Gastrocnemius medialis (tissue), 4 donors: ENCODE data around the gene CCL19.

Experiments
- POLR2A ChIP-seq, 2 donors: fragments of 450-650 bp; IDR thresholded peaks; one replicate each; pipeline ENCODE4 v1.6.1; 2017; ENCODE audit warnings: antibody characterized with exemption in 2 of 2, mild to moderate bottlenecking in 2 of 2, moderate library complexity in 2 of 2
- TF ChIP-seq, protein P1 (sequence below), 5 experiments: fragments of 450-650 bp in 3 of 5; fragments of 200-600 bp in 2 of 5; sonication (generic) in 2 of 5; IDR thresholded peaks in 4 of 5; conservative IDR thresholded peaks in 1 of 5; 1 replicate in 4 of 5; 2 replicates in 1 of 5; pipeline ENCODE4 v1.5.1; 2016 to 2019; ENCODE audit warnings: antibody characterized with exemption in 5 of 5, mild to moderate bottlenecking in 3 of 5, moderate library complexity in 3 of 5

DNA sequence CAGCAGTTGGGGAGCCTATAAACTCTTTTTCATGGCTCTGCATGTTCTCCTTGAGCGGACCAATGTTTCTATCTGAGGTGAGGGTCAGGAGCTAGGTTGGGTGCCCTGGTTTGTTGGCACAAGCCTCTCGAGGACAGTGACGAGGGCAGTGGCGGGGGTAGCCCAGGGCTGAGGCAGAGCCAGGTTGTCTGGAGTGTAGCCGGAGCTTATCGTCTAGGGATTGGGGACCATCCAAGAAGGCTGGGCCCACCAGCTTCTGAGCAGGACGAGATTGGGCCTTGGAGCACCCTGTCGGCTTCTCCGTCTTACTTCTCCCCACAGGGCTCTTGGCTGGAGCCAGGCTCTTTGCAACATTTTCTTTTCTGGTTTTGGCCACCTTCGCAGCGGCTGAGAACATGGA, 32.1 kb upstream of the CCL19 start:
- TF ChIP-seq, protein P1, sequence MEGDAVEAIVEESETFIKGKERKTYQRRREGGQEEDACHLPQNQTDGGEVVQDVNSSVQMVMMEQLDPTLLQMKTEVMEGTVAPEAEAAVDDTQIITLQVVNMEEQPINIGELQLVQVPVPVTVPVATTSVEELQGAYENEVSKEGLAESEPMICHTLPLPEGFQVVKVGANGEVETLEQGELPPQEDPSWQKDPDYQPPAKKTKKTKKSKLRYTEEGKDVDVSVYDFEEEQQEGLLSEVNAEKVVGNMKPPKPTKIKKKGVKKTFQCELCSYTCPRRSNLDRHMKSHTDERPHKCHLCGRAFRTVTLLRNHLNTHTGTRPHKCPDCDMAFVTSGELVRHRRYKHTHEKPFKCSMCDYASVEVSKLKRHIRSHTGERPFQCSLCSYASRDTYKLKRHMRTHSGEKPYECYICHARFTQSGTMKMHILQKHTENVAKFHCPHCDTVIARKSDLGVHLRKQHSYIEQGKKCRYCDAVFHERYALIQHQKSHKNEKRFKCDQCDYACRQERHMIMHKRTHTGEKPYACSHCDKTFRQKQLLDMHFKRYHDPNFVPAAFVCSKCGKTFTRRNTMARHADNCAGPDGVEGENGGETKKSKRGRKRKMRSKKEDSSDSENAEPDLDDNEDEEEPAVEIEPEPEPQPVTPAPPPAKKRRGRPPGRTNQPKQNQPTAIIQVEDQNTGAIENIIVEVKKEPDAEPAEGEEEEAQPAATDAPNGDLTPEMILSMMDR (IDR thresholded peaks at IDR 0.05 in 4 of 5, conservative IDR thresholded peaks at IDR 0.05 in 1 of 5) = no peak
- TF ChIP-seq POLR2A (IDR thresholded peaks at IDR 0.05) = no peak
